ENCODE measurements around the gene REXO5. TPM values are rescaled to one million over a fixed set of nuclear protein-coding genes. Genes with fewer than 3 reads are reported as not detected.

The REXO5 gene
- polyA plus RNA-seq, 2 donors = 1.4 to 1.5 TPM

- H3K4me3 ChIP-seq (ENCODE audit: low read depth in 1 of 2, low read length in 2 of 2) = no peak overlapping the region
These were observed 83.4 kb downstream of the REXO5 start for GRCh38 chr16:20889625-20890275.

GRCh38 chr16:20894388-20894787, 88.1 kb downstream of the REXO5 start:
- no peak overlapping the region for H3K4me3 ChIP-seq (ENCODE audit: low read depth in 1 of 2, low read length in 2 of 2)
- no peaks in the 10 kb centered on the region for H3K27me3 ChIP-seq (ENCODE audit: control insufficient read depth in 1 of 2, insufficient read depth in 2 of 2, low read length in 2 of 2)
- peaks cover 0 to 4% of the 10 kb centered on the region in 2 donors for H3K4me1 ChIP-seq (ENCODE audit: control insufficient read depth in 2 of 2, insufficient read depth in 2 of 2, low read length in 1 of 2)
- 90 to 91% methylated on average over 2 of the region's 2 CpGs for WGBS, 2 donors
- H3K27ac ChIP-seq (ENCODE audit: low read depth in 2 of 2, low read length in 1 of 2) = no peak overlapping the region
- H3K36me3 ChIP-seq (ENCODE audit: control insufficient read depth in 2 of 2, insufficient read depth in 2 of 2, low read length in 1 of 2) = peaks cover 0 to 6% of the 10 kb centered on the region in 2 donors
- H3K9me3 ChIP-seq (ENCODE audit: control insufficient read depth in 2 of 2, insufficient read depth in 1 of 2, low read depth in 1 of 2, low read length in 1 of 2) = no peaks in the 10 kb centered on the region

More at GRCh38 chr16:20889625-20890275, 83.4 kb downstream of the REXO5 start:
- H3K9me3 ChIP-seq (ENCODE audit: control insufficient read depth in 2 of 2, insufficient read depth in 1 of 2, low read depth in 1 of 2, low read length in 1 of 2) = no peaks in the 10 kb centered on the region
- 82 to 83% methylated on average over 4 of the region's 4 CpGs for WGBS, 2 donors
- no peaks in the 10 kb centered on the region for H3K4me1 ChIP-seq (ENCODE audit: control insufficient read depth in 2 of 2, insufficient read depth in 2 of 2, low read length in 1 of 2)
- no peaks in the 10 kb centered on the region for H3K27me3 ChIP-seq (ENCODE audit: control insufficient read depth in 1 of 2, insufficient read depth in 2 of 2, low read length in 2 of 2)
- H3K27ac ChIP-seq (ENCODE audit: low read depth in 2 of 2, low read length in 1 of 2) = no peak overlapping the region
- H3K36me3 ChIP-seq (ENCODE audit: control insufficient read depth in 2 of 2, insufficient read depth in 2 of 2, low read length in 1 of 2) = peaks cover 6% of the 10 kb centered on the region in 2 donors

GRCh38 chr16:20897253-20897897, 91.0 kb downstream of the REXO5 start:
- no peaks in the 10 kb centered on the region for H3K27me3 ChIP-seq (ENCODE audit: control insufficient read depth in 1 of 2, insufficient read depth in 2 of 2, low read length in 2 of 2)
- no peaks in the 10 kb centered on the region for H3K9me3 ChIP-seq (ENCODE audit: control insufficient read depth in 2 of 2, insufficient read depth in 1 of 2, low read depth in 1 of 2, low read length in 1 of 2)
- H3K27ac ChIP-seq (ENCODE audit: low read depth in 2 of 2, low read length in 1 of 2) = peak overlapping the region; percentile 32 to 61
- H3K4me1 ChIP-seq (ENCODE audit: control insufficient read depth in 2 of 2, insufficient read depth in 2 of 2, low read length in 1 of 2) = peaks cover 0 to 4% of the 10 kb centered on the region in 2 donors
- WGBS, 2 donors = 72 to 78% methylated on average over 4 of the region's 4 CpGs
- H3K4me3 ChIP-seq (ENCODE audit: low read depth in 1 of 2, low read length in 2 of 2) = peak overlapping the region; percentile 8 to 55
- H3K36me3 ChIP-seq (ENCODE audit: control insufficient read depth in 2 of 2, insufficient read depth in 2 of 2, low read length in 1 of 2) = no peaks in the 10 kb centered on the region

- WGBS, 2 donors = 70 to 72% methylated on average over 3 of the region's 3 CpGs
- Histone ChIP-seq H3K4me1 (ENCODE audit: control insufficient read depth in 2 of 2, insufficient read depth in 2 of 2, low read length in 1 of 2) (peaks cover 0 to 4% of the 10 kb centered on the region in 2 donors), H3K27ac (ENCODE audit: low read depth in 2 of 2, low read length in 1 of 2) (peak overlapping the region in 1 of 2 donors; percentile 47), H3K27me3 (ENCODE audit: control insufficient read depth in 1 of 2, insufficient read depth in 2 of 2, low read length in 2 of 2) (no peaks in the 10 kb centered on the region), H3K36me3 (ENCODE audit: control insufficient read depth in 2 of 2, insufficient read depth in 2 of 2, low read length in 1 of 2) (no peaks in the 10 kb centered on the region), H3K4me3 (ENCODE audit: low read depth in 1 of 2, low read length in 2 of 2) (peak overlapping the region; percentile 8 to 55), H3K9me3 (ENCODE audit: control insufficient read depth in 2 of 2, insufficient read depth in 1 of 2, low read depth in 1 of 2, low read length in 1 of 2) (no peaks in the 10 kb centered on the region)
These were observed 91.6 kb downstream of the REXO5 start for GRCh38 chr16:20897922-20898321.

GRCh38 chr16:20899071-20899470, 92.7 kb downstream of the REXO5 start:
- 13 to 16% methylated on average over 5 of the region's 5 CpGs for WGBS, 2 donors
- Histone ChIP-seq H3K27ac (ENCODE audit: low read depth in 2 of 2, low read length in 1 of 2) (peak overlapping the region; percentile 97 to 98), H3K27me3 (ENCODE audit: control insufficient read depth in 1 of 2, insufficient read depth in 2 of 2, low read length in 2 of 2) (no peaks in the 10 kb centered on the region), H3K4me3 (ENCODE audit: low read depth in 1 of 2, low read length in 2 of 2) (peak overlapping the region in 1 of 2 donors; percentile 55), H3K36me3 (ENCODE audit: control insufficient read depth in 2 of 2, insufficient read depth in 2 of 2, low read length in 1 of 2) (no peaks in the 10 kb centered on the region), H3K4me1 (ENCODE audit: control insufficient read depth in 2 of 2, insufficient read depth in 2 of 2, low read length in 1 of 2) (peaks cover 0 to 4% of the 10 kb centered on the region in 2 donors), H3K9me3 (ENCODE audit: control insufficient read depth in 2 of 2, insufficient read depth in 1 of 2, low read depth in 1 of 2, low read length in 1 of 2) (no peaks in the 10 kb centered on the region)

Other genes with a start within 250 kb of the REXO5 start
- under 1 TPM; 0.04 to 0.06 TPM for gene ACSM2B, start 230.2 kb upstream of the REXO5 start, polyA plus RNA-seq
- under 1 TPM; 0.20 to 0.21 TPM for gene ACSM1, start 108.8 kb upstream of the REXO5 start, polyA plus RNA-seq
- gene THUMPD1, start 64.7 kb upstream of the REXO5 start, polyA plus RNA-seq = 10 to 100 TPM; 11.2 TPM
- 1 to 10 TPM; 3.3 to 6.3 TPM for gene ACSM3, start 42.5 kb upstream of the REXO5 start, polyA plus RNA-seq
- gene ERI2, start 55 bp upstream of the REXO5 start, polyA plus RNA-seq = 1 to 10 TPM; 7.7 to 8.0 TPM
- gene DCUN1D3, start 93.8 kb downstream of the REXO5 start, polyA plus RNA-seq = 1 to 10 TPM; 3.2 to 6.5 TPM
- 10 to 100 TPM; 15.8 to 15.9 TPM for gene LYRM1, start 94.2 kb downstream of the REXO5 start, polyA plus RNA-seq

Measured in esophagus (tissue), 2 donors.